H1 (cell line): ENCODE results near the gene CAMTA1. TPM values are rescaled to one million over a fixed set of nuclear protein-coding genes. Genes with fewer than 3 reads are reported as not detected.

Source experiments
- CTCF ChIA-PET: fragments of 300-600 bp; sonication (Branson Sonifier 250); formaldehyde crosslinking; loops from one replicate; lab custom pipeline; 2021; ENCODE audit not compliant: partially characterized antibody; lab: Charles Lee
- POLR2A ChIA-PET: fragments of 300-600 bp; sonication (Branson Sonifier 250); formaldehyde crosslinking; loops from one replicate; lab custom pipeline; 2021; ENCODE audit warnings: inconsistent platforms; ENCODE audit not compliant: partially characterized antibody; lab: Charles Lee
- DNase-seq, 2 experiments: peaks; one replicate each; pipeline versions ENCODE4 v3.0.0 to v3.0.0-alpha.2; 2010 to 2022; ENCODE audit warnings: low spot score in 2 of 2, low read depth in 1 of 2, mixed read lengths in 1 of 2
- FAIRE-seq: peaks from 2 replicates; lab custom pipeline; 2011; peaks lifted over from hg19 to GRCh38; lab: Jason Lieb, UNC
- H2AFZ ChIP-seq: 2 replicates; pipeline ENCODE4 v1.8.1; 2012; ENCODE audit warnings: low read length, inconsistent platforms
- H2AK5ac ChIP-seq: 2 replicates; pipeline ENCODE4 v1.6.1; 2013; ENCODE audit warnings: low read depth, low read length
- H2BK120ac ChIP-seq: replicated peaks from 2 replicates; pipeline ENCODE3; 2013; ENCODE audit warnings: low read depth, low read length, inconsistent platforms
- H2BK12ac ChIP-seq: 2 replicates; pipeline ENCODE4 v1.6.1; 2013; ENCODE audit warnings: low read depth, low read length
- H2BK15ac ChIP-seq: 2 replicates; pipeline ENCODE4 v1.6.1; 2013; ENCODE audit warnings: low read length
- H2BK20ac ChIP-seq: 2 replicates; pipeline ENCODE4 v1.6.1; 2013; ENCODE audit warnings: low read length
- H2BK5ac ChIP-seq: 2 replicates; pipeline ENCODE4 v1.6.1; 2013; ENCODE audit warnings: low read depth, low read length
- H3K14ac ChIP-seq: 2 replicates; pipeline ENCODE4 v1.6.1; 2013; ENCODE audit warnings: inconsistent platforms; ENCODE audit not compliant: insufficient read length
- H3K18ac ChIP-seq: 2 replicates; pipeline ENCODE4 v1.6.1; 2013; ENCODE audit warnings: low read length; ENCODE audit errors: extremely low read depth
- H3K23ac ChIP-seq: 2 replicates; pipeline ENCODE4 v1.6.1; 2013; ENCODE audit warnings: inconsistent platforms; ENCODE audit not compliant: insufficient read length
- H3K23me2 ChIP-seq: 2 replicates; pipeline ENCODE4 v1.6.1; 2013; ENCODE audit warnings: low read depth, low read length
- H3K27ac ChIP-seq: 2 replicates; pipeline ENCODE4 v1.6.1; 2011; ENCODE audit warnings: low read depth, low read length, inconsistent platforms
- H3K27me3 ChIP-seq, 4 experiments: replicated peaks in 1 of 4; 1 replicate in 1 of 4; 2 replicates in 3 of 4; pipeline versions ENCODE4 v1.6.1 to v1.8.1; 2011 to 2013; ENCODE audit warnings: low read length in 3 of 4, mild to moderate bottlenecking in 3 of 4, inconsistent platforms in 2 of 4, mixed read lengths in 2 of 4, moderate library complexity in 1 of 4; ENCODE audit not compliant: control insufficient read depth in 3 of 4, insufficient read depth in 3 of 4; ENCODE audit errors: extremely low read depth in 1 of 4
- H3K36me3 ChIP-seq, 4 experiments: 2 replicates each; pipeline versions ENCODE4 v1.6.1 to v1.8.1; 2011 to 2013; ENCODE audit warnings: mild to moderate bottlenecking in 4 of 4, low read length in 3 of 4, moderate library complexity in 2 of 4, control low read depth in 1 of 4, inconsistent platforms in 1 of 4; ENCODE audit not compliant: insufficient read depth in 4 of 4, control insufficient read depth in 2 of 4
- H3K4ac ChIP-seq: replicated peaks from 2 replicates; pipeline ENCODE3; 2013; ENCODE audit warnings: low read length, low read depth, mixed read lengths, inconsistent platforms; ENCODE audit not compliant: insufficient read length
- H3K4me1 ChIP-seq, 4 experiments: replicated peaks in 1 of 4; 1 replicate in 1 of 4; 2 replicates in 3 of 4; pipeline versions ENCODE4 v1.6.1 to v1.8.1; 2011 to 2013; ENCODE audit warnings: low read length in 3 of 4, inconsistent platforms in 2 of 4, mixed read lengths in 1 of 4; ENCODE audit not compliant: insufficient read depth in 4 of 4, control insufficient read depth in 3 of 4
- H3K4me2 ChIP-seq, 2 experiments: 2 replicates each; pipeline versions ENCODE4 v1.6.1 to v1.8.1; 2011 to 2013; ENCODE audit warnings: low read depth in 2 of 2, low read length in 2 of 2, control low read depth in 1 of 2, inconsistent platforms in 1 of 2, mild to moderate bottlenecking in 1 of 2; ENCODE audit not compliant: insufficient read depth in 1 of 2
- H3K4me3 ChIP-seq, 4 experiments: fragments of 200-600, 300-600 bp in 1 of 4; sonication (generic), shearing (Covaris generic), sonication (Bioruptor Twin) in 1 of 4; 2 replicates each; pipeline versions ENCODE4 v1.5.1 to v1.8.1; 2011 to 2016; ENCODE audit warnings: low read length in 4 of 4, low read depth in 3 of 4, control low read depth in 2 of 4, inconsistent platforms in 2 of 4, mild to moderate bottlenecking in 2 of 4, mixed read lengths in 1 of 4, moderate library complexity in 1 of 4; ENCODE audit not compliant: insufficient read depth in 2 of 4; ENCODE audit errors: extremely low read depth in 1 of 4
- H3K56ac ChIP-seq: replicated peaks from 2 replicates; pipeline ENCODE3; 2013; ENCODE audit warnings: low read depth, mild to moderate bottlenecking, mixed read lengths, low read length, inconsistent platforms; ENCODE audit not compliant: insufficient read length
- H3K79me1 ChIP-seq: 2 replicates; pipeline ENCODE4 v1.6.1; 2013; ENCODE audit warnings: low read depth, low read length, control low read depth
- H3K79me2 ChIP-seq, 2 experiments: 2 replicates each; pipeline versions ENCODE4 v1.6.1 to v1.8.1; 2012 to 2013; ENCODE audit warnings: low read length in 2 of 2, mild to moderate bottlenecking in 2 of 2, inconsistent platforms in 1 of 2; ENCODE audit not compliant: insufficient read depth in 2 of 2, control insufficient read depth in 1 of 2
- H3K9ac ChIP-seq, 4 experiments: replicated peaks in 1 of 4; 1 replicate in 1 of 4; 2 replicates in 3 of 4; pipeline versions ENCODE4 v1.6.1 to v1.8.1; 2011 to 2013; ENCODE audit warnings: low read depth in 3 of 4, low read length in 3 of 4, control low read depth in 2 of 4, mild to moderate bottlenecking in 2 of 4, moderate library complexity in 2 of 4, inconsistent platforms in 1 of 4; ENCODE audit errors: extremely low read depth in 1 of 4
- H3K9me3 ChIP-seq, 2 experiments: 2 replicates each; pipeline versions ENCODE4 v1.6.1 to v1.8.1; 2012 to 2013; ENCODE audit warnings: mild to moderate bottlenecking in 2 of 2, moderate library complexity in 2 of 2, control low read depth in 1 of 2, inconsistent platforms in 1 of 2, low read depth in 1 of 2, low read length in 1 of 2, mixed read lengths in 1 of 2; ENCODE audit not compliant: insufficient read depth in 2 of 2
- H4K20me1 ChIP-seq, 2 experiments: replicated peaks in 1 of 2; 2 replicates each; pipeline versions ENCODE3 to v1.8.1; 2011 to 2013; ENCODE audit warnings: inconsistent platforms in 2 of 2, low read length in 2 of 2, mild to moderate bottlenecking in 1 of 2; ENCODE audit not compliant: insufficient read depth in 2 of 2, control insufficient read depth in 1 of 2
- H4K5ac ChIP-seq: 2 replicates; pipeline ENCODE4 v1.6.1; 2013; ENCODE audit warnings: low read length, low read depth, mixed read lengths, inconsistent platforms; ENCODE audit not compliant: insufficient read length
- H4K8ac ChIP-seq: 2 replicates; pipeline ENCODE4 v1.8.0; 2013; ENCODE audit warnings: mild to moderate bottlenecking, moderate library complexity, low read length, inconsistent platforms; ENCODE audit not compliant: insufficient read depth; ENCODE audit errors: extremely low read depth
- H4K91ac ChIP-seq: replicated peaks from 2 replicates; pipeline ENCODE3; 2013; ENCODE audit warnings: low read length, mixed read lengths, inconsistent platforms; ENCODE audit not compliant: insufficient read length
- WGBS, 2 experiments: shearing (Covaris generic) in 1 of 2; methylation state at CpG; one replicate each; pipeline versions ENCODE4 v1.1.6 to v1.1.7; 2013 to 2015; ENCODE audit warnings: low lambda C conversion rate in 2 of 2, mixed read lengths in 2 of 2, inconsistent platforms in 1 of 2, low coverage in 1 of 2, missing lambda C conversion rate in 1 of 2; ENCODE audit not compliant: insufficient replicate concordance in 2 of 2, insufficient coverage in 1 of 2, insufficient read length in 1 of 2; ENCODE audit errors: extremely low coverage in 1 of 2, missing lambda C conversion rate in 1 of 2; 5-methylcytosine and 5-hydroxymethylcytosine counted together
- polyA plus RNA-seq, 7 experiments: library from polyadenylated mRNA; depleted of rRNA in 3 of 7; stranded (reverse) in 5 of 7; unstranded in 2 of 7; fragments of >200 nt in 5 of 7; fragments of 200-250 nt in 2 of 7; gene quantifications; 1 replicate in 5 of 7; 2 replicates in 1 of 7; 4 replicates in 1 of 7; pipeline versions ENCODE4 v1.2.1 to v1.2.3, GENCODE V29; 2011 to 2013; ENCODE audit warnings: missing spikeins in 2 of 7, mixed read lengths in 2 of 7
- total RNA-seq: library from RNA; stranded (reverse); fragmentation: NEBNext Ultra II Directional; extraction: Animal tissue kit (Norgen Biotek cat#: 25700); gene quantifications from 2 replicates; pipeline ENCODE4 v1.2.1, GENCODE V29; 2021
- TF ChIP-seq, protein P1 (sequence below): IDR thresholded peaks from 2 replicates; pipeline ENCODE4 v1.6.1; 2012; ENCODE audit warnings: inconsistent platforms
- TF ChIP-seq, protein P2 (sequence below), 3 experiments: IDR thresholded peaks; 1 replicate in 2 of 3; 2 replicates in 1 of 3; pipeline versions ENCODE4 v1.5.1 to v1.6.1; 2011; ENCODE audit warnings: low read length in 3 of 3, mild to moderate bottlenecking in 3 of 3, inconsistent platforms in 2 of 3, low read depth in 1 of 3, moderate library complexity in 1 of 3; ENCODE audit not compliant: insufficient read depth in 1 of 3; ENCODE audit errors: control extremely low read depth in 1 of 3

Gene CAMTA1
- total and polyA plus RNA-seq, 2 of the 8 experiments (the other 6 are each of a cell fraction or from before 2014, with no cell fraction given), result 65.0 to 119 TPM

- H3K9me3 ChIP-seq, result no peaks in the 10 kb centered on the region
- TF ChIP-seq, protein P1, sequence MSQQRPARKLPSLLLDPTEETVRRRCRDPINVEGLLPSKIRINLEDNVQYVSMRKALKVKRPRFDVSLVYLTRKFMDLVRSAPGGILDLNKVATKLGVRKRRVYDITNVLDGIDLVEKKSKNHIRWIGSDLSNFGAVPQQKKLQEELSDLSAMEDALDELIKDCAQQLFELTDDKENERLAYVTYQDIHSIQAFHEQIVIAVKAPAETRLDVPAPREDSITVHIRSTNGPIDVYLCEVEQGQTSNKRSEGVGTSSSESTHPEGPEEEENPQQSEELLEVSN, result no peak
- TF ChIP-seq, protein P2, sequence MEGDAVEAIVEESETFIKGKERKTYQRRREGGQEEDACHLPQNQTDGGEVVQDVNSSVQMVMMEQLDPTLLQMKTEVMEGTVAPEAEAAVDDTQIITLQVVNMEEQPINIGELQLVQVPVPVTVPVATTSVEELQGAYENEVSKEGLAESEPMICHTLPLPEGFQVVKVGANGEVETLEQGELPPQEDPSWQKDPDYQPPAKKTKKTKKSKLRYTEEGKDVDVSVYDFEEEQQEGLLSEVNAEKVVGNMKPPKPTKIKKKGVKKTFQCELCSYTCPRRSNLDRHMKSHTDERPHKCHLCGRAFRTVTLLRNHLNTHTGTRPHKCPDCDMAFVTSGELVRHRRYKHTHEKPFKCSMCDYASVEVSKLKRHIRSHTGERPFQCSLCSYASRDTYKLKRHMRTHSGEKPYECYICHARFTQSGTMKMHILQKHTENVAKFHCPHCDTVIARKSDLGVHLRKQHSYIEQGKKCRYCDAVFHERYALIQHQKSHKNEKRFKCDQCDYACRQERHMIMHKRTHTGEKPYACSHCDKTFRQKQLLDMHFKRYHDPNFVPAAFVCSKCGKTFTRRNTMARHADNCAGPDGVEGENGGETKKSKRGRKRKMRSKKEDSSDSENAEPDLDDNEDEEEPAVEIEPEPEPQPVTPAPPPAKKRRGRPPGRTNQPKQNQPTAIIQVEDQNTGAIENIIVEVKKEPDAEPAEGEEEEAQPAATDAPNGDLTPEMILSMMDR (IDR thresholded peaks at IDR 0.05; ENCODE audit: control extremely low read depth in 1 of 3, insufficient read depth in 1 of 3, low read depth in 1 of 3, low read length in 3 of 3), result peak; percentile 24 to 29 (median 25); a peak in 3 of 4 replicates
- H3K23me2 ChIP-seq, result no peaks in the 10 kb centered on the region
- DNase-seq, result no peak
- H3K4me2 ChIP-seq, result no peak overlapping the region
- no peak overlapping the region for H2BK15ac ChIP-seq
- WGBS, 2 experiments, result 78% methylated on average over 8 of the region's 8 CpGs; no CpG with 5 or more reads in 1 of the 2 experiments
- H2BK12ac ChIP-seq, result no peak overlapping the region
- H3K4me1 ChIP-seq, result no peaks in the 10 kb centered on the region
- ChIA-PET CTCF (interaction anchor here (0.6 to 1.3 kb wide), 3 partner anchors 18 to 248 kb away, joined by 3 read pairs; no protein-coding TSS in a partner anchor), POLR2A (no interaction called here)
- H3K14ac ChIP-seq, result no peak overlapping the region
- no peaks in the 10 kb centered on the region for H3K79me1 ChIP-seq
- no peak overlapping the region for H3K9ac ChIP-seq
- H3K27me3 ChIP-seq, result no peaks in the 10 kb centered on the region
- no peak overlapping the region for H2AFZ ChIP-seq
- no peak overlapping the region for H2BK120ac ChIP-seq
- no peak overlapping the region for H4K91ac ChIP-seq
- no peak overlapping the region for H3K27ac ChIP-seq
- H3K23ac ChIP-seq, result no peak overlapping the region
- no peak overlapping the region for H4K5ac ChIP-seq
- H3K4me3 ChIP-seq, result no peak overlapping the region
- H3K79me2 ChIP-seq, result no peaks in the 10 kb centered on the region
- H2BK5ac ChIP-seq, result no peak overlapping the region
- no peaks in the 10 kb centered on the region for H4K20me1 ChIP-seq
- no peak for FAIRE-seq
- no peak overlapping the region for H3K18ac ChIP-seq
- no peak overlapping the region for H2AK5ac ChIP-seq
- no peak overlapping the region for H3K56ac ChIP-seq
- no peak overlapping the region for H4K8ac ChIP-seq
- no peak overlapping the region for H3K4ac ChIP-seq
- H3K36me3 ChIP-seq, result no peaks in the 10 kb centered on the region
- no peak overlapping the region for H2BK20ac ChIP-seq
Observed at GRCh38 chr1:7186382-7187111, 401.3 kb downstream of the CAMTA1 start.
